OCI-LY3 (cell line): ENCODE results near the gene NME3.

ENCODE experiments used
- H2AFZ ChIP-seq: fragments of 200-600, 300-600 bp; shearing (Covaris generic); 2 replicates; pipeline ENCODE4 v1.6.0; 2014; ENCODE audit warnings: antibody characterized with exemption, low read depth, low read length
- H3K27ac ChIP-seq: fragments of 200-600, 300-600 bp; sonication (generic); 2 replicates; pipeline ENCODE4 v1.5.1; 2014; ENCODE audit warnings: mild to moderate bottlenecking, low read length, moderate library complexity, mixed read lengths
- H3K27me3 ChIP-seq: fragments of 200-600, 300-600 bp; sonication (generic); 2 replicates; pipeline ENCODE4 v1.6.1; 2014; ENCODE audit warnings: low read depth, low read length, mixed read lengths
- H3K36me3 ChIP-seq: fragments of 200-600, 300-600 bp; sonication (generic); replicated peaks from 2 replicates; pipeline ENCODE3; 2014; ENCODE audit warnings: low read depth, low read length, mixed read lengths
- H3K4me1 ChIP-seq: fragments of 300-600, 200-600 bp; sonication (generic); 2 replicates; pipeline ENCODE4 v1.6.1; 2014; ENCODE audit warnings: low read length, mixed read lengths
- H3K4me2 ChIP-seq: fragments of 200-600, 300-600 bp; sonication (generic); 2 replicates; pipeline ENCODE4 v1.6.1; 2014; ENCODE audit warnings: low read length, mixed read lengths
- H3K4me3 ChIP-seq: fragments of 300-600, 200-600 bp; sonication (generic); 2 replicates; pipeline ENCODE4 v1.5.1; 2014; ENCODE audit warnings: antibody characterized with exemption, mild to moderate bottlenecking, low read length, moderate library complexity
- H3K79me2 ChIP-seq: fragments of 300-600, 200-600 bp; shearing (Covaris generic); 2 replicates; pipeline ENCODE4 v1.6.1; 2014; ENCODE audit warnings: mild to moderate bottlenecking, low read length, mixed read lengths
- H3K9ac ChIP-seq: fragments of 300-600, 200-600 bp; shearing (Covaris generic); 2 replicates; pipeline ENCODE4 v1.6.0; 2014; ENCODE audit warnings: mild to moderate bottlenecking, low read length, moderate library complexity
- H3K9me3 ChIP-seq: fragments of 200-600, 300-600 bp; shearing (Covaris generic); 2 replicates; pipeline ENCODE4 v1.6.1; 2014; ENCODE audit warnings: low read length, mixed read lengths; ENCODE audit not compliant: insufficient read depth
- H4K20me1 ChIP-seq: fragments of 200-600, 300-600 bp; sonication (generic); 2 replicates; pipeline ENCODE4 v1.6.1; 2016; ENCODE audit warnings: low read length, mixed read lengths; ENCODE audit not compliant: insufficient read depth
- CTCF ChIP-seq: fragments of 200-600, 300-600 bp; sonication (generic); IDR thresholded peaks from 2 replicates; pipeline ENCODE4 v1.5.1; 2014; ENCODE audit warnings: antibody characterized with exemption, low read length, low read depth
- EZH2phosphoT487 ChIP-seq: fragments of 200-600 bp; shearing (Covaris generic); IDR thresholded peaks from 2 replicates; pipeline ENCODE4 v1.6.1; 2018; ENCODE audit warnings: antibody characterized with exemption, mixed run types, low read depth

The NME3 gene

GRCh38 chr16:1727651-1728624, 43.4 kb downstream of the NME3 start:
- peaks cover 3% of the 10 kb centered on the region for H3K36me3 ChIP-seq
- H4K20me1 ChIP-seq: peaks cover 17% of the 10 kb centered on the region

GRCh38 chr16:1726661-1727502, 44.5 kb downstream of the NME3 start:
- no peak overlapping the region for H3K4me2 ChIP-seq
- H3K79me2 ChIP-seq: peaks cover 9% of the 10 kb centered on the region
- TF ChIP-seq EZH2phosphoT487: no peak
- TF ChIP-seq CTCF: no peak
- peaks cover 24% of the 10 kb centered on the region for H4K20me1 ChIP-seq
- no peaks in the 10 kb centered on the region for H3K27me3 ChIP-seq
- peaks cover 11% of the 10 kb centered on the region for H3K4me1 ChIP-seq
- no peak overlapping the region for H2AFZ ChIP-seq
- H3K36me3 ChIP-seq: peaks cover 3% of the 10 kb centered on the region
- H3K9ac ChIP-seq: no peak overlapping the region
- no peak overlapping the region for H3K4me3 ChIP-seq
- H3K9me3 ChIP-seq: no peaks in the 10 kb centered on the region
- H3K27ac ChIP-seq: no peak overlapping the region

More at GRCh38 chr16:1727651-1728624, 43.4 kb downstream of the NME3 start:
- H3K4me3 ChIP-seq: no peak overlapping the region
- H3K9ac ChIP-seq: no peak overlapping the region
- H2AFZ ChIP-seq: no peak overlapping the region
- H3K4me2 ChIP-seq: no peak overlapping the region
- no peak overlapping the region for H3K27ac ChIP-seq
- H3K79me2 ChIP-seq: peaks cover 9% of the 10 kb centered on the region
- TF ChIP-seq EZH2phosphoT487 (no peak), CTCF (no peak)
- H3K27me3 ChIP-seq: no peaks in the 10 kb centered on the region
- H3K9me3 ChIP-seq: no peaks in the 10 kb centered on the region
- peaks cover 4% of the 10 kb centered on the region; the same call in 1 of the 2 replicates for H3K4me1 ChIP-seq

GRCh38 chr16:1724491-1724890, 46.9 kb downstream of the NME3 start:
- no peaks in the 10 kb centered on the region for H3K27me3 ChIP-seq
- no peak for TF ChIP-seq CTCF
- no peak for TF ChIP-seq EZH2phosphoT487
- no peaks in the 10 kb centered on the region for H3K9me3 ChIP-seq
- peaks cover 27% of the 10 kb centered on the region for H4K20me1 ChIP-seq
- H2AFZ ChIP-seq: no peak overlapping the region
- H3K27ac ChIP-seq: no peak overlapping the region
- no peak overlapping the region for H3K4me2 ChIP-seq
- no peak overlapping the region for H3K4me3 ChIP-seq
- no peak overlapping the region for H3K9ac ChIP-seq
- peaks cover 12% of the 10 kb centered on the region for H3K4me1 ChIP-seq
- H3K36me3 ChIP-seq: peaks cover 3% of the 10 kb centered on the region
- peaks cover 9% of the 10 kb centered on the region for H3K79me2 ChIP-seq
